Measurements from ENCODE around the gene LHFPL3.

The LHFPL3 gene

GRCh38 chr7:104859754-104860426 lies 531.5 kb downstream of the LHFPL3 start:
- TF ChIP-seq CTCF (conservative IDR thresholded peaks at IDR 0.05; ENCODE audit: low read depth, low read length), result no peak
- DNase-seq (ENCODE audit: low read depth), result no peak
- no peak overlapping the region for H3K4me3 ChIP-seq (ENCODE audit: low read length)

- TF ChIP-seq CTCF (conservative IDR thresholded peaks at IDR 0.05; ENCODE audit: low read depth, low read length), result no peak
- H3K4me3 ChIP-seq (ENCODE audit: low read length), result no peak overlapping the region
- DNase-seq (ENCODE audit: low read depth), result no peak
These were observed 533.5 kb downstream of the LHFPL3 start for GRCh38 chr7:104861729-104862390.

- DNase-seq (ENCODE audit: low read depth), result no peak
- no peak overlapping the region for H3K4me3 ChIP-seq (ENCODE audit: low read length)
- TF ChIP-seq CTCF (conservative IDR thresholded peaks at IDR 0.05; ENCODE audit: low read depth, low read length), result peak; percentile 52
These were observed 534.3 kb downstream of the LHFPL3 start for GRCh38 chr7:104862719-104863118.

- DNase-seq (ENCODE audit: low read depth), result no peak
- H3K4me3 ChIP-seq (ENCODE audit: low read length), result no peak overlapping the region
- no peak for TF ChIP-seq CTCF (conservative IDR thresholded peaks at IDR 0.05; ENCODE audit: low read depth, low read length)
These were observed 545.0 kb downstream of the LHFPL3 start for GRCh38 chr7:104873401-104873800.

GRCh38 chr7:104878577-104878976 lies 550.2 kb downstream of the LHFPL3 start:
- TF ChIP-seq CTCF (conservative IDR thresholded peaks at IDR 0.05; ENCODE audit: low read depth, low read length), result no peak
- no peak overlapping the region for H3K4me3 ChIP-seq (ENCODE audit: low read length)
- DNase-seq (ENCODE audit: low read depth), result no peak

- H3K4me3 ChIP-seq (ENCODE audit: low read length), result no peak overlapping the region
- no peak for TF ChIP-seq CTCF (conservative IDR thresholded peaks at IDR 0.05; ENCODE audit: low read depth, low read length)
- no peak for DNase-seq (ENCODE audit: low read depth)
These were observed 554.9 kb downstream of the LHFPL3 start for GRCh38 chr7:104883248-104883717.

Measured in retinal pigment epithelial cell (primary cell).